ENCODE measurements around the gene RRP9.

The RRP9 gene

DNA sequence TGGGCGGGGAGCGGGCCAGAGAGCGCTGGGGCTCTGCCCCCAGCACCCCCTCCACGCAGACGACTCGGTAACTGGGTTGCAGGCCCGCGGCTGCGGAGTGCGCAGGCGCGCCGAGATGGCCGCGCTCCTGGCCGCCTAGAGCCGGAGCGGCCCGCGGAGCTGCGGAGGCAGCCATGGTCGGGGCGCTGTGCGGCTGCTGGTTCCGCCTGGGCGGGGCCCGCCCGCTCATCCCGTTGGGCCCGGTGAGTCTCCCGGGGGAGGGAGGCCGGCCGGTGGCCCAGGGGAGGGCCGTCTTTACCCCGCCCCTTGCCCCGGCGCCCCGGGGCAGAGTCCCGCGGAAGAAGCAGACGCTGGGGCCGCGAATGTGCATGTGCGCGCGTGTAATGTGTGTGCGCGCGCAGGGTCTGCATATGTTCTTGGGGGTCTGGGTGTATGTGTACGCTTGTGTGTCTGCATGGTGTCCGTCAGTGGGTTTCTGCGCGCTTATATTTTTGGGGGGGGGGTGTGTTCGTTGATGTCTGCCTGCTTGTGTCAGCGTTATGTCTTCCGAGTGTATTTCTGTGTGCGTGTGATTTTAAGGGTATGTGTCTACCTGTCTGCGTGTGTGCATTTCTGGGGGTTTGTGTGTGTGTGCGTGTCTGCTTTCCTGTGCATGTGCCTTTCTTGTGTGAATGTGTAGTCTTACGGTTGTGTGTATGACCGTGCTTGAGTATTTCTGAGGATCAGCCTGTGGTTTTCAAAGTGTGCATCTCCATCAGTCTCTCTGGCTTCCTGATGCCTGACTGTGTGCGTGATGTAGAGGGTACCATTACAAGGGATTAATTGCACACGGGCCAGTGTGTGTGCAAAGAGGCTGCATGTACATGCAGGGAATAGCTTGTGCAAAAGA, 33.5 kb upstream of the RRP9 start, which contains the start of gene ABHD14A:
TSS of gene ABHD14A (plus strand) at position 102 of the 889 bp plus-strand sequence. CDS start at position 174, 72 bp downstream.
- Histone ChIP-seq H2BK120ac (ENCODE audit: low read depth, low read length) (no peak within 1 kb of the TSS), H3K9ac (ENCODE audit: low read depth, low read length, poor library complexity) (peak within 1 kb of the TSS; percentile 71), H3K4me3 (ENCODE audit: low read length in 2 of 2) (peak within 1 kb of the TSS; percentile 69 to 76), H2BK5ac (ENCODE audit: low read length) (peak within 1 kb of the TSS; percentile 39), H2AFZ (ENCODE audit: low read length) (peak within 1 kb of the TSS; percentile 98), H3K36me3 (replicated peaks in 1 of 2; ENCODE audit: control insufficient read depth in 2 of 2, insufficient read depth in 2 of 2, low read length in 2 of 2) (no peaks in the 10 kb centered on the region), H2BK15ac (ENCODE audit: low read length) (peak within 1 kb of the TSS; percentile 84), H3K4me1 (ENCODE audit: control insufficient read depth in 2 of 2, insufficient read depth in 1 of 2, low read depth in 1 of 2, low read length in 2 of 2) (peaks cover 18 to 21% of the 10 kb centered on the region in 2 donors), H3K18ac (ENCODE audit: low read length) (peak within 1 kb of the TSS; percentile 94), H3K14ac (ENCODE audit: low read length) (peak within 1 kb of the TSS; percentile 11), H3K79me1 (ENCODE audit: low read depth, low read length) (no peaks in the 10 kb centered on the region), H3K27me3 (ENCODE audit: control insufficient read depth in 3 of 3, insufficient read depth in 3 of 3, low read depth in 1 of 3, low read length in 3 of 3) (peaks cover 0 to 2% (median 0%) of the 10 kb centered on the region in 3 experiments), H4K91ac (ENCODE audit: low read depth, low read length, poor library complexity) (peak within 1 kb of the TSS; percentile 77), H3K9me3 (replicated peaks in 1 of 2; ENCODE audit: control insufficient read depth in 2 of 2, insufficient read depth in 1 of 2, low read depth in 1 of 2, low read length in 2 of 2) (no peaks in the 10 kb centered on the region), H3K4me2 (ENCODE audit: insufficient read depth, low read length, poor library complexity, severe bottlenecking) (peak within 1 kb of the TSS; percentile 93), H3K4ac (ENCODE audit: low read length) (peak within 1 kb of the TSS; percentile 1), H2BK12ac (ENCODE audit: low read length) (peak within 1 kb of the TSS; percentile 96), H4K8ac (ENCODE audit: low read depth, low read length) (peak within 1 kb of the TSS; percentile 8), H2AK5ac (ENCODE audit: low read depth, low read length) (peak within 1 kb of the TSS; percentile 78), H3K27ac (replicated peaks; ENCODE audit: low read length) (no peak within 1 kb of the TSS), H3K23ac (ENCODE audit: low read depth, low read length, poor library complexity) (peak within 1 kb of the TSS; percentile 76)
- DNase-seq (ENCODE audit: low spot score): peak; percentile 68
- no CpG with 5 or more reads among the region's 63 CpGs for WGBS, 2 donors (ENCODE audit: extremely low coverage in 2 of 2, insufficient read length in 2 of 2, insufficient replicate concordance in 1 of 2)

DNA sequence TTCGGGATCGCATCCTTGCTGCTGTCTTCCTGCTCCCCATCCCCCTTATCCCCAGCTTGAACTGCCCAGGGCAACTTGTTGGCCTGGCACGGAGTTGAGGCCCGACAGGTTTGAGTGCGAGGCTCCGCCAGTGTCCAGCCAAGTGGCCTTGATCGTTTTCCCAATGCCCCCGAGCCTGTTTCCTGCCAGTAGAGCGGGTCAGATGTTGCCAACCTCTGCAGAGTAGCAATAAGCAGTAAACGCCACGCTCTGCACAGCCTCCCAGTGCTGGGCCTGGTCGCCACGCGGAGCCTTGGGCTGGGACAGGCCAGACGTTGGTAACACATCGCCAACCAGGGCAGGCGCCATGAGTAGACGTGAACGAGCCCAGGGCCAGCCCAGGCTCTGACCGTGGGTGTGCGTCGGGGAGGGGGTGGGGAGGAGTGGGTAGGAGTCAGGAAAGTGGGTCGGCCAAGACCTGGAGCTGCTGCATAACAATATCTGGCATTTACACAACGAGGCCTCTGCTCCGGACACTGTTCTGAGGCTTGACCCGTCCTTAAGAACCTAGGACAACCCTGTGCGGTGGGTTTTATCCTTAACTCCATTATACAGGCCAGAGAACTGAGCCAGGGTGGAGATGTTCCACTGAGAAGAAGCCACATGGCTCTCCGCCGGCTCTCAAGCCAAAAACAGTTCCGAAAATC, 32.7 kb upstream of the RRP9 start:
- no peaks in the 10 kb centered on the region for H3K36me3 ChIP-seq (replicated peaks in 1 of 2; ENCODE audit: control insufficient read depth in 2 of 2, insufficient read depth in 2 of 2, low read length in 2 of 2)
- H3K4me1 ChIP-seq (ENCODE audit: control insufficient read depth in 2 of 2, insufficient read depth in 1 of 2, low read depth in 1 of 2, low read length in 2 of 2): peaks cover 18 to 23% of the 10 kb centered on the region in 2 donors
- H3K79me1 ChIP-seq (ENCODE audit: low read depth, low read length): no peaks in the 10 kb centered on the region
- H3K4me2 ChIP-seq (ENCODE audit: insufficient read depth, low read length, poor library complexity, severe bottlenecking): peak overlapping the region; percentile 93
- H2BK120ac ChIP-seq (ENCODE audit: low read depth, low read length): no peak overlapping the region
- peaks cover 0 to 2% (median 0%) of the 10 kb centered on the region in 3 experiments for H3K27me3 ChIP-seq (ENCODE audit: control insufficient read depth in 3 of 3, insufficient read depth in 3 of 3, low read depth in 1 of 3, low read length in 3 of 3)
- no peak overlapping the region for H3K14ac ChIP-seq (ENCODE audit: low read length)
- no peak overlapping the region for H3K27ac ChIP-seq (replicated peaks; ENCODE audit: low read length)
- H3K9me3 ChIP-seq (replicated peaks in 1 of 2; ENCODE audit: control insufficient read depth in 2 of 2, insufficient read depth in 1 of 2, low read depth in 1 of 2, low read length in 2 of 2): no peaks in the 10 kb centered on the region
- peak overlapping the region; percentile 1 for H3K4ac ChIP-seq (ENCODE audit: low read length)
- H3K4me3 ChIP-seq (ENCODE audit: low read length in 2 of 2): peak overlapping the region; percentile 69 to 76
- WGBS, 2 donors (ENCODE audit: extremely low coverage in 2 of 2, insufficient read length in 2 of 2, insufficient replicate concordance in 1 of 2): no CpG with 5 or more reads among the region's 30 CpGs
- H2AFZ ChIP-seq (ENCODE audit: low read length): peak overlapping the region; percentile 98
- peak overlapping the region; percentile 77 for H4K91ac ChIP-seq (ENCODE audit: low read depth, low read length, poor library complexity)
- DNase-seq (ENCODE audit: low spot score): no peak
- peak overlapping the region; percentile 96 for H2BK12ac ChIP-seq (ENCODE audit: low read length)
- H3K23ac ChIP-seq (ENCODE audit: low read depth, low read length, poor library complexity): peak overlapping the region; percentile 13
- peak overlapping the region; percentile 42 for H2AK5ac ChIP-seq (ENCODE audit: low read depth, low read length)
- peak overlapping the region; percentile 8 for H2BK5ac ChIP-seq (ENCODE audit: low read length)
- H3K18ac ChIP-seq (ENCODE audit: low read length): peak overlapping the region; percentile 94
- peak overlapping the region; percentile 71 for H3K9ac ChIP-seq (ENCODE audit: low read depth, low read length, poor library complexity)
- peak overlapping the region; percentile 84 for H2BK15ac ChIP-seq (ENCODE audit: low read length)
- peak overlapping the region; percentile 8 for H4K8ac ChIP-seq (ENCODE audit: low read depth, low read length)

DNA sequence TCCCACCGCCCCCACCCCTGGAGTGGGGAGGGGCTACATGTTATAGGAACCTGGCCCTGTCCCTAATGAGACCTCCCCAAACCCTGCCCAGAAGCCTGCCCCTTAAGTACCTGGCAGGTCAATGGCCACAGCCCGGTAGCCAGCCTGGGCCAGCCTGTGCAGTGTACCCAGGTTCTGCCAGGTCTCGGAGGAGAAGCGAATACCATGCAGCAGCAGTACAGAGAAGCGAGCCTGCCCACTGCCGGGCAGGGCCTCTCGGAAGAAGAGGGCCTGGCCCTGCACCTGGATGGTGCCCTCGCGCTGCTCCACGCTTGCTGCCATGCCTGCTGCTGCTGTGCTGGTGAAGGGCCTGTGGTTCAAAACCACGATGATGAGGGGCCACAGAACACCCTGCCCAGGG, 29.6 kb upstream of the RRP9 start:
- no peak overlapping the region for H2BK5ac ChIP-seq (ENCODE audit: low read length)
- no CpG with 5 or more reads among the region's 11 CpGs for WGBS, 2 donors (ENCODE audit: extremely low coverage in 2 of 2, insufficient read length in 2 of 2, insufficient replicate concordance in 1 of 2)
- H3K14ac ChIP-seq (ENCODE audit: low read length): no peak overlapping the region
- no peak overlapping the region for H3K23ac ChIP-seq (ENCODE audit: low read depth, low read length, poor library complexity)
- peak overlapping the region; percentile 58 for H4K91ac ChIP-seq (ENCODE audit: low read depth, low read length, poor library complexity)
- no peak overlapping the region for H2AFZ ChIP-seq (ENCODE audit: low read length)
- H3K27ac ChIP-seq (replicated peaks; ENCODE audit: low read length): no peak overlapping the region
- H4K8ac ChIP-seq (ENCODE audit: low read depth, low read length): no peak overlapping the region
- H3K4me1 ChIP-seq (ENCODE audit: control insufficient read depth in 2 of 2, insufficient read depth in 1 of 2, low read depth in 1 of 2, low read length in 2 of 2): peaks cover 40 to 41% of the 10 kb centered on the region in 2 donors
- H3K27me3 ChIP-seq (ENCODE audit: control insufficient read depth in 3 of 3, insufficient read depth in 3 of 3, low read depth in 1 of 3, low read length in 3 of 3): peaks cover 0 to 2% (median 0%) of the 10 kb centered on the region in 3 experiments
- peak overlapping the region; percentile 4 for H2AK5ac ChIP-seq (ENCODE audit: low read depth, low read length)
- H3K18ac ChIP-seq (ENCODE audit: low read length): peak overlapping the region; percentile 52
- DNase-seq (ENCODE audit: low spot score): no peak
- H3K36me3 ChIP-seq (replicated peaks in 1 of 2; ENCODE audit: control insufficient read depth in 2 of 2, insufficient read depth in 2 of 2, low read length in 2 of 2): no peaks in the 10 kb centered on the region
- H3K79me1 ChIP-seq (ENCODE audit: low read depth, low read length): peaks cover 2% of the 10 kb centered on the region
- H3K4ac ChIP-seq (ENCODE audit: low read length): no peak overlapping the region
- no peak overlapping the region for H3K4me2 ChIP-seq (ENCODE audit: insufficient read depth, low read length, poor library complexity, severe bottlenecking)
- no peaks in the 10 kb centered on the region for H3K9me3 ChIP-seq (replicated peaks in 1 of 2; ENCODE audit: control insufficient read depth in 2 of 2, insufficient read depth in 1 of 2, low read depth in 1 of 2, low read length in 2 of 2)
- no peak overlapping the region for H3K4me3 ChIP-seq (ENCODE audit: low read length in 2 of 2)
- peak overlapping the region; percentile 87 for H2BK15ac ChIP-seq (ENCODE audit: low read length)
- H2BK120ac ChIP-seq (ENCODE audit: low read depth, low read length): no peak overlapping the region
- H3K9ac ChIP-seq (ENCODE audit: low read depth, low read length, poor library complexity): peak overlapping the region; percentile 25
- H2BK12ac ChIP-seq (ENCODE audit: low read length): no peak overlapping the region

All from neuronal stem cell (in vitro differentiated cells).